Epithelial cell of esophagus (primary cell): ENCODE measurements around the gene OR2AP1.
"Not testable (repeated sequence)": the region's sequence is repeated elsewhere in the genome, so short reads cannot be mapped to it uniquely, and the experiment has no call there.

Experiments used
- DNase-seq: peaks from one replicate; pipeline ENCODE4 v3.0.0; 2010; ENCODE audit warnings: low read depth
- H3K4me3 ChIP-seq: 2 replicates; pipeline ENCODE4 v1.5.1; 2011; ENCODE audit warnings: mild to moderate bottlenecking, low read length, control low read depth
- CTCF ChIP-seq: IDR thresholded peaks from 2 replicates; pipeline ENCODE4 v1.5.1; 2011; ENCODE audit warnings: low read depth, mild to moderate bottlenecking, low read length, control low read depth, inconsistent platforms; ENCODE audit not compliant: insufficient read depth; ENCODE audit errors: missing control alignments

The OR2AP1 gene

GRCh38 chr12:55572168-55572567, at the start of gene OR2AP1:
TSS of gene OR2AP1 (plus strand) at chr12:55572468. CDS start at chr12:55574415, 1,947 bp downstream.
- DNase-seq: no peak
- no peak within 1 kb of the TSS for H3K4me3 ChIP-seq
- TF ChIP-seq CTCF: no peak

- not testable (repeated sequence) for H3K4me3 ChIP-seq, DNase-seq
Observed at GRCh38 chr12:55548235-55548634, 24.0 kb upstream of the OR2AP1 start.

- no peak for TF ChIP-seq CTCF
- H3K4me3 ChIP-seq: no peak overlapping the region
- no peak for DNase-seq
Observed at GRCh38 chr12:55548756-55549155, 23.5 kb upstream of the OR2AP1 start.

GRCh38 chr12:55549302-55549701, 23.0 kb upstream of the OR2AP1 start, which contains the start of gene OR6C4:
TSS of gene OR6C4 (plus strand) at chr12:55549602. CDS start at chr12:55551227, 1,625 bp downstream.
- no peak for TF ChIP-seq CTCF
- DNase-seq: no peak

GRCh38 chr12:55554296-55554695, 18.0 kb upstream of the OR2AP1 start:
- H3K4me3 ChIP-seq: no peak overlapping the region
- TF ChIP-seq CTCF: no peak
- DNase-seq: no peak

More at GRCh38 chr12:55549302-55549701, 23.0 kb upstream of the OR2AP1 start, which contains the start of gene OR6C4:
- H3K4me3 ChIP-seq: no peak within 1 kb of the TSS

GRCh38 chr12:55570060-55570459, 2.2 kb upstream of the OR2AP1 start:
- H3K4me3 ChIP-seq, DNase-seq: not testable (repeated sequence)

GRCh38 chr12:55570689-55571088, 1.6 kb upstream of the OR2AP1 start:
- not testable (repeated sequence) for H3K4me3 ChIP-seq, DNase-seq

GRCh38 chr12:55582066-55582465, 9.8 kb downstream of the OR2AP1 start:
- TF ChIP-seq CTCF: no peak
- H3K4me3 ChIP-seq: no peak overlapping the region
- no peak for DNase-seq

GRCh38 chr12:55585817-55586216, 13.5 kb downstream of the OR2AP1 start:
- no peak for DNase-seq
- TF ChIP-seq CTCF: no peak
- H3K4me3 ChIP-seq: no peak overlapping the region

- H3K4me3 ChIP-seq, DNase-seq: not testable (repeated sequence)
Observed at GRCh38 chr12:55590152-55590551, 17.9 kb downstream of the OR2AP1 start.
